A673 (cell line): ENCODE data around the gene GNAT2. TPM values are rescaled to one million over a fixed set of nuclear protein-coding genes. Genes with fewer than 3 reads are reported as not detected.
A peak's percentile ranks its signal among the peaks of the same experiment; 100 is the strongest.

Experiments
- BruUV-seq: library from RNA; stranded (reverse); fragments of 400-500 nt; replicated peaks from 2 replicates; lab custom pipeline; 2021; lab: Mats Ljungman, UMichigan
- CTCF ChIA-PET: fragments of 300-600 bp; sonication (Branson Sonifier 250); formaldehyde crosslinking; loops from one replicate; lab custom pipeline; 2022; ENCODE audit warnings: antibody characterized with exemption; lab: Charles Lee
- POLR2A ChIA-PET: fragments of 300-600 bp; sonication (Branson Sonifier 250); formaldehyde crosslinking; loops from one replicate; lab custom pipeline; 2022; ENCODE audit warnings: antibody characterized with exemption; ENCODE audit not compliant: low non-redundant PET; lab: Charles Lee
- DNase-seq: peaks from one replicate; pipeline ENCODE4 v3.0.0-alpha.2; 2015; ENCODE audit warnings: low spot score
- H3K27ac ChIP-seq: fragments of 200-600 bp; sonication (generic); 2 replicates; pipeline ENCODE4 v1.5.1; 2016; ENCODE audit warnings: mixed run types, low read depth, mild to moderate bottlenecking, mixed read lengths, antibody characterized with exemption, low read length; ENCODE audit not compliant: poor library complexity, severe bottlenecking
- H3K27me3 ChIP-seq: fragments of 200-600 bp; sonication (generic); replicated peaks from 2 replicates; pipeline ENCODE4 v1.6.1; 2017; ENCODE audit warnings: mixed run types, low read depth, mild to moderate bottlenecking, mixed read lengths, antibody characterized with exemption, low read length; ENCODE audit not compliant: insufficient read depth, poor library complexity
- H3K36me3 ChIP-seq: fragments of 200-600 bp; sonication (generic); 2 replicates; pipeline ENCODE4 v1.6.1; 2016; ENCODE audit warnings: mixed run types, mild to moderate bottlenecking, mixed read lengths, antibody characterized with exemption, low read length; ENCODE audit not compliant: insufficient read depth, poor library complexity, severe bottlenecking
- H3K4me1 ChIP-seq: fragments of 200-600 bp; sonication (generic); 2 replicates; pipeline ENCODE4 v1.6.1; 2017; ENCODE audit warnings: mixed run types, mild to moderate bottlenecking, mixed read lengths, antibody characterized with exemption, low read length; ENCODE audit not compliant: insufficient read depth, poor library complexity, severe bottlenecking
- H3K4me3 ChIP-seq: fragments of 200-600 bp; sonication (generic); 2 replicates; pipeline ENCODE4 v1.5.1; 2016; ENCODE audit warnings: low read depth, mixed run types, mild to moderate bottlenecking, mixed read lengths, low read length; ENCODE audit not compliant: poor library complexity, severe bottlenecking
- H3K9me3 ChIP-seq: fragments of 200-600 bp; sonication (generic); 2 replicates; pipeline ENCODE4 v1.6.1; 2016; ENCODE audit warnings: mixed run types, low read depth, mild to moderate bottlenecking, mixed read lengths, antibody characterized with exemption, low read length; ENCODE audit not compliant: poor library complexity, severe bottlenecking
- EZH2 ChIP-seq: fragments of 200-600 bp; sonication (generic); IDR thresholded peaks from 2 replicates; pipeline ENCODE4 v1.6.1; 2017; ENCODE audit warnings: borderline replicate concordance, low read depth, mild to moderate bottlenecking, mixed read lengths, antibody characterized with exemption, low read length; ENCODE audit not compliant: poor library complexity, severe bottlenecking
- intact Hi-C: fragments of 100-400 bp; cut with micrococcal nuclease; formaldehyde crosslinking; loops from one replicate; pipeline ENCODE4 v1.10.0; 2022; ENCODE audit not compliant: unreplicated experiment
- total RNA-seq: library from RNA; stranded (reverse); gene quantifications from 2 replicates; pipeline ENCODE4 v1.2.3, GENCODE V29; 2021
- TF ChIP-seq, protein P1 (sequence below): fragments of 300-800, 200-600 bp; sonication (generic); conservative IDR thresholded peaks from 2 replicates; pipeline ENCODE4 v1.5.1; 2017; ENCODE audit warnings: low read depth, mild to moderate bottlenecking, antibody characterized with exemption, low read length, moderate library complexity, mixed read lengths

GNAT2 gene
- total RNA-seq, 1 experiment from 2014 or later = not detected

DNA sequence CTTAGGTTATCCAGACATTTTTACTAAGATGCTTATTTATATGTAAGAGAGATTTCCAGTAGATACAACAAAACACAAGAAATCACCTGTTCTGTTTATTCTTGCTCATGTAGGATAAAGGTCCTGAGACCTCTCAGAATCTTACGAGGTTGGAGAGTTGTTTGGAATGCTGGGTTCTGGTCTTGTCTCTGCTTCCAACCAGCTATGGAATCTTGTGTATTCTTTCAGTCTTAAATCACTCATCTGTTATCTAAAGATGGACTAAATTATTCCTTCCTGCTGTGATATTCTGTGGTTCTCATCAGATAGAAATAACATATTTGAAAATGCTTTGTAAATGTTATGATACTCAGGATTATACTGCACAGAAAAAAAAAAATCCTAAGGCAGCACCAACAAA is 21.3 kb downstream of the GNAT2 start:
- no peaks in the 10 kb centered on the region for H3K9me3 ChIP-seq
- ChIA-PET POLR2A (no interaction called here), CTCF (interaction anchor here (0.7 kb wide), 1 partner anchor 42 kb away, joined by 3 read pairs; no protein-coding TSS in a partner anchor)
- no TSS peak for BruUV-seq
- H3K4me1 ChIP-seq = peaks cover 13% of the 10 kb centered on the region
- intact Hi-C loops = no loop called here
- no peak for DNase-seq
- no peak overlapping the region for H3K4me3 ChIP-seq
- H3K27me3 ChIP-seq = no peaks in the 10 kb centered on the region
- TF ChIP-seq EZH2 = no peak
- TF ChIP-seq, protein P1, sequence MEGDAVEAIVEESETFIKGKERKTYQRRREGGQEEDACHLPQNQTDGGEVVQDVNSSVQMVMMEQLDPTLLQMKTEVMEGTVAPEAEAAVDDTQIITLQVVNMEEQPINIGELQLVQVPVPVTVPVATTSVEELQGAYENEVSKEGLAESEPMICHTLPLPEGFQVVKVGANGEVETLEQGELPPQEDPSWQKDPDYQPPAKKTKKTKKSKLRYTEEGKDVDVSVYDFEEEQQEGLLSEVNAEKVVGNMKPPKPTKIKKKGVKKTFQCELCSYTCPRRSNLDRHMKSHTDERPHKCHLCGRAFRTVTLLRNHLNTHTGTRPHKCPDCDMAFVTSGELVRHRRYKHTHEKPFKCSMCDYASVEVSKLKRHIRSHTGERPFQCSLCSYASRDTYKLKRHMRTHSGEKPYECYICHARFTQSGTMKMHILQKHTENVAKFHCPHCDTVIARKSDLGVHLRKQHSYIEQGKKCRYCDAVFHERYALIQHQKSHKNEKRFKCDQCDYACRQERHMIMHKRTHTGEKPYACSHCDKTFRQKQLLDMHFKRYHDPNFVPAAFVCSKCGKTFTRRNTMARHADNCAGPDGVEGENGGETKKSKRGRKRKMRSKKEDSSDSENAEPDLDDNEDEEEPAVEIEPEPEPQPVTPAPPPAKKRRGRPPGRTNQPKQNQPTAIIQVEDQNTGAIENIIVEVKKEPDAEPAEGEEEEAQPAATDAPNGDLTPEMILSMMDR = no peak
- H3K27ac ChIP-seq = no peak overlapping the region
- H3K36me3 ChIP-seq = peaks cover 9% of the 10 kb centered on the region

DNA sequence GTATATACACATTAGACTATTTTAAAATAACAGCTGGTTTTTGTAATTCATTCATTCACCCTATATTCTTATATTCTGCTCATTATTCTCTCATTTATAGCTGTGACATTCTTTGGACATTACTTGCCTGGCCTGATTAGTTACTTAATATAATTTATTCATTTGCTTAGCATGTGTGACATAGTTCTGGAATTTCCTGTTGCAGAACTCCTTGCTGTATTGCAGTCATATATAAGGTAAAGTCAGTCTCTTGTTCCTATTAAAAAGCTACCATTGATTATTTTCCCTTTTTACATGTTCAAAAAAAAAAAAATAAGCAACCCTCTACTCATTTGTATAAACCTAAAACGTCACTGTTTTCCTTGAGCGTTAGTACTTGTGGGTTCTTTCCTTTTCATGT is 23.9 kb downstream of the GNAT2 start:
- H3K36me3 ChIP-seq = peaks cover 30% of the 10 kb centered on the region
- intact Hi-C loops = no loop called here
- no peaks in the 10 kb centered on the region for H3K9me3 ChIP-seq
- peak overlapping the region; percentile 61 for H3K27ac ChIP-seq
- CTCF ChIA-PET = no interaction called here
- peaks cover 13% of the 10 kb centered on the region for H3K4me1 ChIP-seq
- no peaks in the 10 kb centered on the region for H3K27me3 ChIP-seq
- POLR2A ChIA-PET = no interaction called here
- H3K4me3 ChIP-seq = no peak overlapping the region
- no TSS peak for BruUV-seq
- TF ChIP-seq, protein P1 = no peak
- TF ChIP-seq EZH2 = no peak
- DNase-seq = peak; percentile 43

DNA sequence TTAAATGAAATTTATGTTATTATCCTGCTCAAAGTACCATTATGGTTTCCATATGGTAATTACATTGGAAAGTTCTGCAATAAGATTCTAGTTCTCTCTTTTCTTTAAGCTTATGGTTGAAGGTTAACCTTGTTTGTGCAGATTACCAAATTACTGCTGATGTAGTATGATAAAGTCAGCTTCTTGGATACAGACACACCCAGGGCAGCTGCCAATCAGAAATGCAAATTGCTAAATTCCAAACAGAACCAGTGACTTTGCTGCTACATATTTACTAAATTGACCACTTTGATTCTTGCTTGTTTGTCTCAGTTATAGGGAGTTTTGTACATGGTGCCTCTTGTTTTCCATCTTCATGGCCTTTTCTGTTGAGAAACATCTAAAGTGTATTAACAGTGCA is 26.5 kb downstream of the GNAT2 start:
- H3K9me3 ChIP-seq = no peaks in the 10 kb centered on the region
- H3K4me1 ChIP-seq = peaks cover 13% of the 10 kb centered on the region
- TF ChIP-seq, protein P1 = no peak
- TF ChIP-seq EZH2 = no peak
- ChIA-PET CTCF (no interaction called here), POLR2A (no interaction called here)
- H3K36me3 ChIP-seq = peaks cover 50% of the 10 kb centered on the region
- H3K27ac ChIP-seq = no peak overlapping the region
- intact Hi-C loops = no loop called here
- DNase-seq = no peak
- no peak overlapping the region for H3K4me3 ChIP-seq
- BruUV-seq = TSS peak; percentile 29
- H3K27me3 ChIP-seq = no peaks in the 10 kb centered on the region
